ENCODE results near the gene CAMK2A.

The CAMK2A gene

DNA sequence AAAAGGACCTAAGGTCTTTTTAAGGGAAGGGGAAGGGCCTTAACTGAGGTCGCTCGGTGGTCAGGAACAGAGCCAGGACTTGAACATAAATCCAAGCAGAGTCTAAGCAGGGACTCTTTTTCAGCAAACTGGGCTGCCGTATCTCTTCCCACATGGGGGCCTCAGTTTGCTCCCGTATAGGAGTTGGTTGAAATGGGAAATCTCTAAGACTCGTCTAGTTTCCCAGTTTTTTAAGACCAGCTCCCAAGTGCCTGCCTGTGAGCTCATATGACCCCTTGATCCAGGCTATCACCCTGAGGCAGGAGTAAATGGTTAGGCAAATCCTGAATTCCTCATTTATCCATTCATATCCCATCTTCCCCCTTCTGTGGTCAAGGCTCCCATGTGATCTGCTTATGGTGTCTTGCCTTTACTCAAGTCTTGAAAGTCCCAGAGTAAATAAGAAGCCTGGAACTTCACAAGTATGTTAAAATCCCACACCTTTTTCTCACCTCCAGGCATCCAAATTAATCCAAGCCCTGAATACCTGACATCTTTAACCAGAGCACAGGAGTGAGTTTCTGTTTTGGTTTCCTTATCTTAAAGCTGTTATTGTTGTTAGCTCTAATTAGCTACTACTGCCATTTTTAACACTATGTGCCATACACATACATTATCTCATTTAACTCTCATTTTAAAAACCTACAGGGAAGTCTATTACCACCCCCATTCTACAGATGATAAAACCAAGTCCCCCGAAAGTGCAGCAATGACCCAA, 10.2 kb upstream of the CAMK2A start:
- no peak for DNase-seq (ENCODE audit: low spot score)

DNA sequence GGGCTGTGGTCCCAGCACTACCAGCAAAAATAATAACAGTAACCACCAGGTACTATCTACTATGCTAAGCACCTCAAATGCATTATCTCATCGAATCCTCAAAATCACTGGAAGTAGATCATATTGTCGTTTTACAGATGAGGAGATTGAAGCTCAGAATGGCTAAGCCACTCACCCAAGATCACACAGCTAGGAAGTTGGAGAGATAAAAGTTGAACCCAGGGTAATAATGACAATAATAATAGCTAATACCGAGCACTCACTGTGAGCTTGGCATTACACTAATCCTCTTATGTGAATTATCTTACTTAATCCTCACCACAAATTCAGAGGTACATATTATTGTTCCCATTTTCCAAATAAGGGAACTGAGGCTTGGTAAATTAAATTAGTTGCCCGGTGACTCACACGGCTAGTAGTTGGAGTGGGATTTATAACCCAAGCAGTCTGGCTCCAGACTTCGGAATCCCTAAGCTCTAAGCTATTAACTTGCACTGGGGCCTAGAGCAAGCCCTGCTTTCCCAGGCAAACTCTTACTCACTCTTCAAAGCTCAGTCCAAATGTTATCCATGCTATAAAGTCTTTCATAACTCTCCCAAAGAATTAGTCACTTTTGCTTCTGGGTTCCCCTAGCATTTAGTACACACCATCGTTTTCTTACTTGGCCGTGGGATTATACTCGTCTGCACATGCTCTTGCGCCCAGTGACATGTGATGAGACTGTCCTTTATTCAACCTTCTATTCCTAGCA, 9.3 kb upstream of the CAMK2A start:
- no peak for DNase-seq (ENCODE audit: low spot score)

DNA sequence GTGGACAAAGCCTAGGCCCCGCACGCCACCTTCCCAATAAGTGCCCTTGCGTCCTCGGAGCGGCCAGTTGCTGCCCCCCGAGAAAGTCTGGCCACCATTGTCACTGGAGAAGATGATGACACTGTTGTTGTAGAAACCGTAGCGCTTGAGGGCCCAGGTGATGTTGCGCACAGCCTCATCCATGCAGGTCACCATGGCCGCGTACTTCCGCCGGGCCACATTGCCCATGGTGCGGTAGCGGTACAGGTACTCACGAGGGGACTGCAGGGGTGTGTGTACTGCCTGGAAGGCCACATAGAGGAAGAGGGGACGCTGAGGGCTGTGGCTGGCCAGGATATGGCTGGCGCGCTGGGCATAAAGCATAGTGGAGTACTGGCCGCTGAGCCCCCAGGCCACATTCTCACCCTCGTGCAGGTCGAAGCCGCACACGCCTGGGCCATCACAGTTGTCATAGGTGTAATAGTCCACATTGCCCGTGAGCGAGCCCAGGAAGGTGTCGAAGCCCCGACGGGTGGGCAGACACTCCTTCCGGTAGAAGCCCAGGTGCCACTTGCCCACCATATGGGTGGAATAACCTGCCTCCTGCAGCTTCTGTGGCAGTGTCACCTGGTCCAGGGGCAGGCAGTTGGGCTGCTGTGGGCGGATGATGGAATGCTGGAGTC, 8.5 kb upstream of the CAMK2A start:
- DNase-seq (ENCODE audit: low spot score) = no peak

DNA sequence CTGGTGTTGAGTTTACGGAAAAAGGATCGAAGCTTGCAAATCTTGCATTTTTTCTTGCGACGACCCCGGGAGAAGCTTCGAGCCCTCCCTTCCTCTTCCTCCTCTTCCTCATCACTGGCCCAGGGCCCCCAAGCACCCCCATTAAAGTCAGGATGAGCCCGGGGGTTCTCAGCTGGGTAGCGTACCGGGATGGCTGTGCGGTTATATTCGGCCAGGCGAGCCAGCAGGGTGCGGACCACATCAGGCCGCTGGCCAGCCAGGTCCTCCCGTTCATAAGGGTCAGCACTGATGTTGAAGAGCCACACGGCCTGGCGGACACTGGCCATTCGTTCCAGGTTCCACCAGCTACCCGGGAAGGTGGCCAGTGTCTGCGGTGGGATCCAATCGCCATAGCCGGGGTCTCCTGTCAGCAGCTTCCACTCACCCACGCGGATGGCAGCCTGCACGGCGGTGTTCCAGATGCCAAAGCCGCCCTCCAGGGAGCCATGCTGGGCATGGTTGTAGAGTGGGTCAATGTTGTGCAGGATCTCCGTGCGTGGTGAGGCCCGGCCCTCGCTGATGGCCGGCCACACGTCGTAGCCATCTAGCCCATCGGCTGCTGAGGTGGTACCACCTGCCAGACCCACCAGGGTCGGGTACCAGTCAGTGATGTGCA, 7.8 kb upstream of the CAMK2A start:
- DNase-seq (ENCODE audit: low spot score) = no peak

DNA sequence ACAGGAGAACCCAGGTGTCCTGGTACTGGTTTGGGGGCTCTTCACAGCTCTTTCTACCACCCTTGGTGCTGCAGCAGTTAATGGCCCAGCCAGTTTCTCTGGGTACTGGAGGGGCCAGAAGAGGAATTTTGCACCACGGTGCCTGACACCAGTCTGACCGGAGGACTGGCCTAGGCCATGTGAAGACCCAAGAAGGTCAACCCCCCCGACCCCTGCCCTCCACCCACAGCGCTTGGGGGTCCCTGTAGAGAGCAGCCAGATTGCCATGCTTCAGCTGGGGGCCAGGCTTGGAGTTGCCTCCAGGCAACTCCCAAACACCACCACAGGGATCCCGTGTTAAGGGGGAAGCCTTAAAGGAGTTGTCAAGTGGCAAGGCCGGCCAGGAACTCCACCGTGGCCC, 6.9 kb upstream of the CAMK2A start:
- DNase-seq (ENCODE audit: low spot score) = no peak

DNA sequence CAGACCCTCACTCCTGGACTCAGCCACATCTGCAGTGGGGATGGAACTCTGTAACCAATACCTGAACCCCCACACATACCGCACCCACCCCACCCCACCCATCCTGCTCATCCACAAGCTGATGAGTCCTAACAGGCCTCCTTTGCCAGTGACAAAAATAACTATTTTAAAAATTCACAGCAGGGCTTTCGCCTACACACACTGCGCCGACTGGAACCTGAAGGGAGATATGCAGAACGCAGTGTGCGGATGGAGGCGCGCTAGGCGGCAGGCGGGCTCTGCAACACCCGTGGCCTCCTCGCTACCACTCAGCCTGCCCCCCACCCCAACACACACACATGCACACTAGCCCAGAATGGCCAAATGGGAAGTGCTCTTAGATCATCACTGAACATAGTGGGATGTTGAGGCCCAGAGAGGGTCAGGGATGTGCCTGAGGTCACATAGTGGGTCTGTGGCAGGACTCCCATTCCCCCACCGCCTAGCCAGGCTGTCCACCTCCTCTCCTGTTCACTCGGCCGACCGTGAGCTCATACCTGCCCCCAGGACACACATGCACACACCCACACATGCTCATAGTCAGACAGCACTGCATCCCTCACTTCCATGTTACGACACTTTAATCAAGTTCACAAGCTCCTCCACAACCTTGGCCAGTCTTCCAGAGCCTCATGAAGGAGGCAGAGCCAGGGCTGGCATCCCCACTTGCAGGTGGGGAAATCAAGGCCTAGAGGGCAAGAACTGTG, 6.3 kb upstream of the CAMK2A start:
- no peak for DNase-seq (ENCODE audit: low spot score)

DNA sequence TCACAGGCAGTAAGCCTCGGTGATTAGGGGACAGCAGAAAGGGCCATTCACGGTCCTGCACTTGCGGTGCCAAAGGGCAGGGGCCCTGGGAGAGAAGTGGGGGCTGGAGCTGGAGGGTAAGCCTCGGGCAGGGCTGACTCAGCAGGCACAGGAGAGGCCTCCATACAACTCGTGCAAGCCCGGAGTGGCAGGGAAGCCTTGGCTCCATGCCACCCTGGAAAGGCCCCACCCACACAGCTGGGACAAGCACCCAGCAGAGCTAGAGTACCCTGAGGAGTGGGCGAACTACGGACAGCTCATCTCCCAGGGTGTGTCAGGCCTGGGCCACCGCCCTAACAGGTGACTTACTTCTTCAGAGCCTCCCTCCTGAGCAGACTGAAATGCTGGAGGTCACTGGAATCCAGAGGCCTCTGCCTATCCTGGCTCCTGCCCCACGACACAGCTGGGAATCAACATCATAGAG, 5.6 kb upstream of the CAMK2A start:
- DNase-seq (ENCODE audit: low spot score) = no peak

DNA sequence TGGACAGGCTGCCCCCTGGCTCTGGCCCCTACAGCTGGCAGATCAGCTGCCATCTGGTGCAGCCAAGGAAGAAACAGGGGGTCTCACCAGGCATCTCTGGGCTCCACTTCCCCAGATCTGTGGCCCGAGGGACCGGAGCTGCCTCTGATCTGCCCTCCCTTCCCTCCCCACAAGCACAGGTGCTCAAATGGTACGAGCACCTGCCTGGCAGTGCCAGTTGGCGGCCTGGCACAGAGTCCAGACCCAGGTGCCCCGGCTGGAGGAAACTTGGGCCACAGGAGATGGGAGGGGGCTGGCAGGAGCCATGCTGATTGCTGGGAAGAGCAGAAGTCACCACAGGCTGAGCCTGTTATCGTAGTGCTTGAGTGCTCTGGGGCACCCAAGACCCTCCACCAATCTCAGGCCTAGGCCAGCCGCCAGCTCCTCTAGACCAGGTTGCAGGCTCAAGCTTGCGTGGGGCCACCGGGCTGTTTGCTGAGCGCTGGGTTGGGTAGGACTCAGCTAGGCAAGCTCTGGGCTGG, 5.0 kb upstream of the CAMK2A start:
- no peak for DNase-seq (ENCODE audit: low spot score)

DNA sequence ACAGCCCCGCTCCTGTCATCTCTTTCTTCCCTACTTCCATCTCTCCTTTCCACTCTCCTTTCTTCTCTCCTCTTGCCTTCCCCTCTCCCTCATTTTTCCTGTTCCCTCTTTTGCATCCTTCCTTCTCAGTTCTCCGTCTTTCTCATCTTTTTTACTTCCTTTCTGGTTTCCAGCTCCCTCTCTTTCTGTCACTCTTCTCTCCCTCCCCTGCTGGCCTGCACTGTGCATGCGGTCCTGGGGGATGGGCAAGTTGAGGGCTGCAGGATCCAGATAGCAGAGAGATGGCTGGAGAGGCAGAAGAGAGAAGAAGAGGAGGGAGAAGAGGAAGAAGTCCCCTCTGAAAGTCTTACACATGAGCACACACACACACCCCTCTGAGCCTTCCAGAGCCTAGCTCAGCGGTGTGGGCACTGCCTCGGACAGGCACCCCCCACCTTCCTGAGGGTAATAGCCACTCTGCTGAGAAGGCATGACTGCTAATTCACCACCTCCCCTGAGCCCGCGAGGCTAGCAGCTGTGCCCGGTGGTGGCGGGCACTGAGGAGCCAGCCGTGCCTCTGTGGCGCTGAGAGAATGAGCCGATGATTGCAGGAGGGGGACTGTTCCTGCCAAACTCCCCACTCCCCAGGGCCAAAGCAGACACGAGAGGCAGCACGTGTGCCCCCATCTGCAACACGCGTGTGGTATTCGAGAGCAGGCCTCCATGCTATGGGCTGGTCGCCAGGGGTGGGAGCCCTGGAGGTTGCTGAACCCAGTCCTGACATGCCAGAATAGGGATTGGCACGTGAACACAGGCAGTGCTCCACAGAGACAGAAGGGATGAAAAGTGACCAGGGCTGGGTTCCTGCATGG, 3.7 kb upstream of the CAMK2A start:
- no peak for DNase-seq (ENCODE audit: low spot score)

DNA sequence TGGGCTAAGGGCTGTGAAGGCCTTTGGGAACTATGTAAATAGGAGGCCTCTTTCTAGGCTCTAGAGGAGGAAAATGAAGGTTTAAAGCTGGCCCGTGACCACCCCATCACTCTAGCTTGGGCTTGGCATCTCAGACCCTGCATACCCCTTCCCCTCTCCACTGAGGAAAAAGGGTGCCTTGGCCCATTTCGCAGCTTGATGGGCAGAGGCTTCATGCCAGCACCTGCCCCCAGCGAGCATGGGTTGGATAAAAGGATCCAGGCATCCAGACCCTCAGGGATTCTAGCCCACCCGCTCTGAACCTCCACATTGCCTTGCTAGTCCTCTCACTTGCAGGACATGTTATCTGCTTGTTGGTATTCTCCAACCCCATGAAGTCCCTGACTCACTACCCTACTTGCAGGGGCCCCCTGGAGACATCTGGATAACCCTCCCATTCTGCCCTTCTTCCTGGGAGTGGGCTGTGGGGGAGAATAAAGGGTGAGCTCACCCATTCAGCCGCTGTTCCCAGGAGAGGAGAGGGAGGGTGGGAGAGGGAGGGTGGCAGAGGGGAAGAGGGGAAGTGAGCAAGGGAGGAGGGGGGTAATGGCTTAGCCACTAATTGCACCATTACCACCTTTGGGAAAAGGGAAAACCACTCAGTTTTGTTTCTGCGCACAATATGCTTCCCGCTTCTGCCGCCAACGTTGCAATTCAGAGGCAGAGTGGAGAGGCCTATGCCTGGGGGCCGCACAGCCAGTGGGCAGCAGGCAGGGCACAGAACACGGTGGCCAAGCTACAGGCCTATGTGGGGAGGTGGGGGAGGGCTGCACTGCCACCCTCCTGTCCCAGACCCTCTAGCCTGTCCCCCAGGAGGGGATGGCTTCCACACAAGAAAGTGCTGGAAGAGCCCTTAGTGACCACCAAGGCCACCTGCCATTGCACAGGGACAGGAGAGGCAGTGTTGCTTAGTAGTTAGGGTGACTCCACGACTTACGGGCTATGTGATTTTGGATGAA, 2.1 kb upstream of the CAMK2A start:
- no peak for DNase-seq (ENCODE audit: low spot score)

DNA sequence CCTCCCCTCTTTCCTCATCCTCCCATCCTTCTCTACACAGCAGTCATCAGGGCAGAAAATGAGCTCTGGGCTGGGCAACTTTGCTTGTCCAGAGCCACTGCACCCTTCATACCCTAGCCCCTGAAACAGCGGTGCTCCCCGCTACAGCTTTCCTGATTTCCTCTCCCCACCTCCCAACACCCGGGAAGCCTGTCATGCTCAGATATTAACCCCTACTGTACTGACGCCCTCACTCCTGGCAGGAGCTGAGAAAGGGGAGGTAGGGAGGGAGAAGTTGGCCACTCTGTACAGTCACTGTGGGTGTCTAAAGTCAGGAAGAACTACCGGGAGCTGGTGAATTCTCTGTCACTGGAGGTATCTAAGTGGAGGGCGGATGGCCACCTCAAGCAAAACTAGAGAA, 782 bp downstream of the CAMK2A start:
- DNase-seq (ENCODE audit: low spot score) = no peak

DNA sequence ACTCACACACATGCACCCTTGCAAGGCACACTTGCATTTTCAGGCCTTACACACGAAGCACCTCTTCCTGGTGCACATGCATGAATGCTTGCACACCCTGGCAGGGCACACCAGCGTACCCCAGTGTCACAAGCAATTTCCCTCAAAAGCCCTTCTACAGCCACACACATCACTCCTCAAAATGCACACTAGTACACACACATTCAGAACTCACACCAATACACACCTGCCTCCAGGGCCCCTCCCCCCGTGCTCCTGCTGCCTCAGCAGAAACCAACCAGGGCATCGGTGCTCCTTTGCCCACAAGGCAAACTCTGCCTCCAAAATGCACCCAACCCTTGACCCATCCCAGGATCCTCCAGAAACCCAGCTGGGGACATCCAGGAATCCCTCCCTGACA, 1.2 kb downstream of the CAMK2A start:
- DNase-seq (ENCODE audit: low spot score) = no peak

DNA sequence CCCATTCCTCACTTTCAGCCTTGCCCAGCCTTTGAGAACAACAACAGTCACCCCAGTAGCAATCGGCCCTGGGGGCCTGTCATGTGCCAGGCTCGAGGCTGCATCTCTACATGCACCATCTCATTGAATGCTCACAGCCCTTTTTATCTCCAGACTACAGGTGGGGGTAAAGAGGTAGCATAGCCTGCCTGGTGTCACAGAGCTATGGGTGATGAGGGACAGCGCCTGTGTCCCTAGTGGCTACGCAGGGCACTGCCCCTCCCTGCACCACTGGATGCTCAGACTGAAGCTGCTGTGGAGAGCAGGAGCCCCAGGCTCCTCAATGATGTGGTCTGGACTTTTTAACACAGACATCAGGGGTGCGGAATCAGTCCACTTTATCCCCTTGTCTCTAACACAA, 2.8 kb downstream of the CAMK2A start:
- DNase-seq (ENCODE audit: low spot score) = no peak

DNA sequence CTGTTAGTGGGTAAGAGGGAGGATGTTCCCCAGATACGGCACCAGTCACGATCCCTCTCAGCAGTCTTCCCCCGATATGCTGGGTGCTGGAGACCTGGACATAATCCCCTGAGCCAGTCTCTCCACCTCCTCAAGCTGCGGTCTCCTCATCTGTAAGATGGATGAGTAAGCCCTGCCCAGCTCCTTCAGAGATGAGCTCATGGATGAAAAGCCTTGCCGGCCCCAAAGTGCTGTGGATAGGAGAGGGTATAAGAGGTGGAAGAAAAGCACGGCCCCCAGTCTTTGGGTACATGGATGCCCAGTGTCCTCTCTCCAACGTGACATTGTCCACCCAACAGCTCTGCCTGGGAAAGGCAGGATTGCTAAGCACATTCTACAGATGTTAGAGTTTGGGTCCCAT, 4.5 kb downstream of the CAMK2A start:
- no peak for DNase-seq (ENCODE audit: low spot score)

DNA sequence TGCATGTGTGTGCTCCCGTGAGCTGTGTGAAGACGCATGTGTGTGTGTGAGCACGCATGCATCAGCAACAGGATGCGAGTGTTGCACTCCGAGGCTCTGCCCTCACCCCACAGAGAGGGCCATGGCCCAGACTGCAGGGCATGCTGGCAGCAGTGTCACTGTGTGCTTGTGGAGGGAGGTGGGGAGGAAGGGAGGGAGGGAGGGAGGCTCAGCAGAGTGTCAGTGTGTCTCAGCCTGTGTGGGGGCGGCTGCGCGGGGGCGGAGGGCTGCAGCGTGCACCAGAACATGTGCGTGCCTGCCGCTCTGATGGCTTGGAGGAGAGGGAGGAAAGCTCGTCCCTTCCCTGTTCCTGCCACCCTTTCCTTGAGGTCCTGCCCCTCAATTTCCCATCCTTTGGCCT, 5.3 kb downstream of the CAMK2A start:
- DNase-seq (ENCODE audit: low spot score) = no peak

DNA sequence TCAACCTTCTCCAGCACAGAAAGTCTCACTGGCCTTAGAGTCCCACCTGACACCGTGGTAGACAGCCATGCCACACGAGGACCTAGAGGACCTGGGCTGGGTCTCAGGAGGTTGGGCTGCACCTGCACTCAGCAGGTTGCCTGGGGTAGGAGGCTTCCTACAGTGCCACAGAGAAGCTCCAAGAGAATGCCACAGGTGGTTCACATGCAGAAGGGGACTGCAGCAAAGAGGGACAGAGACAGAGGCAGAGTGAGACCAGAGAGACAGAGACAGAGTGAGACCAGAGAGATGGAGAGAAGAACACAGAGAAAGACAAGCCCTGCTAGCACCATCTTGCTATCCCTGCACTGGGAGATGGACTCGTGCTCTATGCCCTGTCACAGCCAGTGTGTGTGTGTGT, 5.7 kb downstream of the CAMK2A start:
- no peak for DNase-seq (ENCODE audit: low spot score)

DNA sequence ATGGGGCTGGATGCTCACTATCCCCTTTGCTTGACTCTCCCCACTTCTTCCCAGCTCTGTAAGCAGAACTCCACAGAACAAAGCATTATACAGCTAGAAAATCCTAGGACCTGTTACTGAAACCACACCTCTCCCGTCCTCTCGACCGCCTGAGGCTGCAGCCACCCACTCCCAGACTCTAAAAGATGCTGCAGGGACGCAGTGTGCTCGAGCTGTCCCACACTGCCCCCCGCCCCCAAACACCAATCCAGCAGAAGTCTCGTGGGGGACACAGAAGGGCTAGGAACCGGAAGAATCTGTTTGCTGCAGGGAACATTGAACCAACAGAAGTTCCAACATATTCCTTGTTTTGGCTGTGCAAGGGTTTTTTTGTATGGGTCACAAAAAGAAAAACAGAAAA, 7.6 kb downstream of the CAMK2A start:
- DNase-seq (ENCODE audit: low spot score) = no peak

DNA sequence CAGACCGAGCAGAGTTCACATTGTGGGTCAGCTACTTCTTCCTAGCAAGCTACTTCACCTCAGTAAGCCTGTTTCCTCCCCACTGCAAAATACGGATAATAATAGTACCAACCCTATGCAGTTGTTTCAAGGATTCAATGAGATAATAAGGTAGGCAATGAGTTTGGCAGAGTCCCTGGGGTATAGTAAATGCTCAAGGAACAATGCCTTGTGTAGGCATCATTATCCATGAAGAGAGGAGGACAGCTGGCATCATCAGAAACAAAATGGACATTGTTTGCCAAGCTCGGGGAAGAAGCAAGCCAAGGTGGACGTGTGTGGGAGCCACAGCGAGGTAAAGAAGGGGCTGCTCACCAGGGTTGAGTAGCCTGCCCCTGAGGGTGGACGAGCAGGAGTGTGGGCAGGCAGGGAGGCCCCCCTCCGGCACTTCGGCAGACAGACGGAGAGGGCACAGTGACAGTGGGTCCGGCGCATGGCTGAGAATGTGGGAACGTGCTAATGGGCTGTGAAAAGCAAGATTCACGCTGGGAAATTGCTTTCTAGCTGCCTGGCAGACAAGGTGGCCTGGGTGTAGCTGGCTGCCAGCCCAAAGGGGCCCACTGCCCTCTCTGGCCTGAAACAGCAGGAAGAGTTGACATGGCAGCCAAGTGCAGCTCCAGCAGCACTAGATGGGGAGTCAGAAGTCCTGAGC, 10.1 kb downstream of the CAMK2A start:
- DNase-seq (ENCODE audit: low spot score) = no peak

DNA sequence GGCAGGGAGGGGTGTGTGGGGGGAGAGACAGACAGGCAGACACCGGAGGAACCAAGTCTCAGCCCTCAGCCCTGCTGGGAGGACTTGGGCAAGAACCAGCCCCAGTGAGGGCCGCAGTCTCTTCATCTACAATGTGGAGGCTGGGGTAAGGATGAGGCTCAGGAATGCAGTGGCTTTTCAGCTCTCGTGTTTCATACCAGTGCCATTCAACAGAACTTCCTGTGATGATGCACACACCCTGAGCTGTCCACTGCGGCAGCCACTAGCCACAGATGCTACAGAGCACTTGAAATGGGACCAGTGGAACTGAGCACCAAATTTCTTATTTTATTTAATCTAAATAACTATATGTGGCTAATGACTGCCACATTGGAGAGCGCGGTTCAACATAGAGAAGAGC, 10.7 kb downstream of the CAMK2A start:
- no peak for DNase-seq (ENCODE audit: low spot score)

Measured in hematopoietic multipotent progenitor cell treated with erythropoietin and hydrocortisone succinate and interleukin-3 and kit ligand, for 15 days (in vitro differentiated cells).